CD14-positive monocyte (primary cell): ENCODE measurements around the gene RPL11. TPM values are rescaled to one million over a fixed set of nuclear protein-coding genes. Genes with fewer than 3 reads are reported as not detected.
"Not testable (repeated sequence)": the region's sequence is repeated elsewhere in the genome, so short reads cannot be mapped to it uniquely, and the experiment has no call there.

Source experiments
- DNase-seq, 3 donors: peaks; one replicate each; pipeline ENCODE4 v3.0.0-alpha.2; 2011 to 2022
- H2AFZ ChIP-seq: 2 replicates; pipeline ENCODE4 v1.6.0; 2012; ENCODE audit warnings: mild to moderate bottlenecking, low read depth, low read length, inconsistent platforms; ENCODE audit not compliant: insufficient read depth, poor library complexity, severe bottlenecking
- H3K27ac ChIP-seq, 2 donors: 1 replicate in 1 of 2; 2 replicates in 1 of 2; pipeline ENCODE4 v1.5.1; 2012 to 2013; ENCODE audit warnings: low read length in 2 of 2, control low read depth in 1 of 2, inconsistent platforms in 1 of 2, low read depth in 1 of 2, mild to moderate bottlenecking in 1 of 2
- H3K27me3 ChIP-seq, 2 donors: one replicate each; pipeline versions ENCODE4 v1.6.0 to v1.6.1; 2011 to 2013; ENCODE audit warnings: low read length in 2 of 2; ENCODE audit not compliant: control insufficient read depth in 2 of 2, insufficient read depth in 2 of 2
- H3K36me3 ChIP-seq, 2 donors: replicated peaks in 1 of 2; 1 replicate in 1 of 2; 2 replicates in 1 of 2; pipeline versions ENCODE4 v1.5.1 to v1.6.1; 2012 to 2013; ENCODE audit warnings: low read length in 2 of 2, control low read depth in 1 of 2, inconsistent platforms in 1 of 2, mild to moderate bottlenecking in 1 of 2; ENCODE audit not compliant: insufficient read depth in 2 of 2, control insufficient read depth in 1 of 2
- H3K4me1 ChIP-seq, 2 donors: 1 replicate in 1 of 2; 2 replicates in 1 of 2; pipeline versions ENCODE4 v1.5.1 to v1.6.1; 2012 to 2013; ENCODE audit warnings: low read length in 2 of 2, control low read depth in 1 of 2, inconsistent platforms in 1 of 2, mild to moderate bottlenecking in 1 of 2, moderate library complexity in 1 of 2; ENCODE audit not compliant: insufficient read depth in 2 of 2, control insufficient read depth in 1 of 2
- H3K4me2 ChIP-seq: replicated peaks from 2 replicates; pipeline ENCODE3; 2012; ENCODE audit warnings: low read length, moderate library complexity, mild to moderate bottlenecking; ENCODE audit not compliant: poor library complexity, severe bottlenecking; ENCODE audit errors: extremely low read depth
- H3K4me3 ChIP-seq, 3 experiments: fragments of 200-600 bp in 1 of 3; sonication (generic) in 1 of 3; replicated peaks in 1 of 3; 1 replicate in 2 of 3; 2 replicates in 1 of 3; pipeline ENCODE4 v1.5.1; 2011 to 2013; ENCODE audit warnings: low read length in 3 of 3, mild to moderate bottlenecking in 3 of 3, control low read depth in 2 of 3, low read depth in 2 of 3, inconsistent platforms in 1 of 3, moderate library complexity in 1 of 3
- H3K79me2 ChIP-seq: 2 replicates; pipeline ENCODE4 v1.6.0; 2012; ENCODE audit warnings: mild to moderate bottlenecking, control low read depth, inconsistent platforms, low read length, moderate library complexity; ENCODE audit not compliant: insufficient read depth
- H3K9ac ChIP-seq: 2 replicates; pipeline ENCODE4 v1.6.0; 2017; ENCODE audit warnings: low read length, mild to moderate bottlenecking; ENCODE audit not compliant: insufficient read depth, poor library complexity, severe bottlenecking
- H3K9me3 ChIP-seq, 2 donors: replicated peaks in 1 of 2; 1 replicate in 1 of 2; 2 replicates in 1 of 2; pipeline versions ENCODE4 v1.5.1 to v1.6.1; 2012 to 2013; ENCODE audit warnings: low read length in 2 of 2, control low read depth in 1 of 2; ENCODE audit not compliant: control insufficient read depth in 1 of 2, insufficient read depth in 1 of 2
- H4K20me1 ChIP-seq: 2 replicates; pipeline ENCODE4 v1.6.0; 2012; ENCODE audit warnings: mild to moderate bottlenecking, low read length, control low read depth, moderate library complexity; ENCODE audit not compliant: insufficient read depth
- H3K27ac Mint-ChIP-seq, 7 donors: one replicate each; pipeline ENCODE4 v1.8.0; 2020; ENCODE audit warnings: mild to moderate bottlenecking in 7 of 7, mixed read lengths in 7 of 7, moderate library complexity in 6 of 7, inconsistent platforms in 2 of 7
- H3K27me3 Mint-ChIP-seq, 3 donors: one replicate each; pipeline ENCODE4 v1.8.0; 2021 to 2022; ENCODE audit warnings: low read depth in 3 of 3, mild to moderate bottlenecking in 3 of 3, mixed read lengths in 3 of 3, moderate library complexity in 3 of 3, inconsistent platforms in 1 of 3
- H3K36me3 Mint-ChIP-seq, 2 donors: one replicate each; pipeline ENCODE4 v1.8.0; 2020; ENCODE audit warnings: mixed read lengths in 2 of 2, inconsistent platforms in 1 of 2, mild to moderate bottlenecking in 1 of 2
- H3K4me1 Mint-ChIP-seq: one replicate; pipeline ENCODE4 v1.8.0; 2020; ENCODE audit warnings: mild to moderate bottlenecking, mixed read lengths
- H3K4me3 Mint-ChIP-seq, 2 donors: one replicate each; pipeline ENCODE4 v1.8.0; 2020; ENCODE audit warnings: mild to moderate bottlenecking in 2 of 2, mixed read lengths in 2 of 2, moderate library complexity in 1 of 2
- H3K9me3 Mint-ChIP-seq, 7 donors: one replicate each; pipeline ENCODE4 v1.8.0; 2020 to 2022; ENCODE audit warnings: mixed read lengths in 7 of 7, mild to moderate bottlenecking in 6 of 7, moderate library complexity in 6 of 7, inconsistent platforms in 2 of 7
- WGBS: methylation state at CpG from one replicate; pipeline ENCODE4 v1.1.5; 2013; ENCODE audit warnings: missing lambda C conversion rate; ENCODE audit not compliant: insufficient coverage; 5-methylcytosine and 5-hydroxymethylcytosine counted together
- intact Hi-C, 2 donors: fragments of 100-400 bp; cut with micrococcal nuclease; formaldehyde crosslinking; loops; one replicate each; pipeline versions ENCODE4 v1.15.0 to v1.15.1; 2023
- polyA plus RNA-seq, 3 donors: library from polyadenylated mRNA; depleted of rRNA in 1 of 3; unstranded in 2 of 3; stranded (reverse) in 1 of 3; fragments of 300-500 nt in 2 of 3; fragments of >200 nt in 1 of 3; fragmentation: Illumina TruSeq in 2 of 3; gene quantifications; 1 replicate in 2 of 3; 2 replicates in 1 of 3; pipeline ENCODE4 v1.2.3, GENCODE V29; 2012 to 2021
- TF ChIP-seq, protein P1 (sequence below): fragments of 200-600 bp; IDR thresholded peaks from one replicate; pipeline ENCODE4 v1.8.0; 2022; ENCODE audit warnings: antibody characterized with exemption, mild to moderate bottlenecking

The RPL11 gene
- polyA plus RNA-seq, 3 donors = 542 to 923 (median 552) TPM

DNA sequence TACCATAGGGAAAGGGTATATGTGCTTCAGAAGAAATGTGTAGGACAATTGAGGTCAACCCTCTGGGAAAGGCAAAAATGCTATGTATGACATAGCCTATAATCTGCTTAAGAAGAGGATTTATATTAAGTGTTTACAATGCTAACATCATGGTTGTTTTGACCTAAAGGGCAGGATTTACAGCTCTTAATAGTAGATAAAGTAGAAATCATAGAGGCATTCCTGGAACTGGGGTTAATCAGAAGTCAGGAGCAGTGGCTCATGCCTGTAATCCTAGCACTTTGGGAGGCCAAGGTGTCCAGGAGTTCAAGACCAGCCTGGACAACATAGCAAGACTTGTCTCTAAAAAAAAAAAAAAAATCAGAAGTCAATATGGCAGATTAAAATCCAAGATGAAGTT lies 8.7 kb upstream of the RPL11 start:
- Histone ChIP-seq H3K27me3 (no peaks in the 10 kb centered on the region), H3K36me3 (no peaks in the 10 kb centered on the region), H3K9ac (no peak overlapping the region), H2AFZ (no peak overlapping the region), H4K20me1 (no peaks in the 10 kb centered on the region), H3K27ac (no peak overlapping the region), H3K4me1 (no peaks in the 10 kb centered on the region), H3K79me2 (no peaks in the 10 kb centered on the region), H3K4me3 (no peak overlapping the region), H3K9me3 (no peaks in the 10 kb centered on the region), H3K4me2 (no peak overlapping the region)
- H3K27me3 Mint-ChIP-seq = peaks cover 20 to 38% (median 26%) of the 10 kb centered on the region in 3 donors
- H3K9me3 Mint-ChIP-seq = peaks cover under 1 to 8% (median under 1%) of the 10 kb centered on the region in 7 donors
- DNase-seq = no peak
- no peak overlapping the region for H3K27ac Mint-ChIP-seq
- no peak overlapping the region for H3K4me3 Mint-ChIP-seq
- intact Hi-C loops = no loop called here
- no peaks in the 10 kb centered on the region for H3K4me1 Mint-ChIP-seq
- TF ChIP-seq, protein P1, sequence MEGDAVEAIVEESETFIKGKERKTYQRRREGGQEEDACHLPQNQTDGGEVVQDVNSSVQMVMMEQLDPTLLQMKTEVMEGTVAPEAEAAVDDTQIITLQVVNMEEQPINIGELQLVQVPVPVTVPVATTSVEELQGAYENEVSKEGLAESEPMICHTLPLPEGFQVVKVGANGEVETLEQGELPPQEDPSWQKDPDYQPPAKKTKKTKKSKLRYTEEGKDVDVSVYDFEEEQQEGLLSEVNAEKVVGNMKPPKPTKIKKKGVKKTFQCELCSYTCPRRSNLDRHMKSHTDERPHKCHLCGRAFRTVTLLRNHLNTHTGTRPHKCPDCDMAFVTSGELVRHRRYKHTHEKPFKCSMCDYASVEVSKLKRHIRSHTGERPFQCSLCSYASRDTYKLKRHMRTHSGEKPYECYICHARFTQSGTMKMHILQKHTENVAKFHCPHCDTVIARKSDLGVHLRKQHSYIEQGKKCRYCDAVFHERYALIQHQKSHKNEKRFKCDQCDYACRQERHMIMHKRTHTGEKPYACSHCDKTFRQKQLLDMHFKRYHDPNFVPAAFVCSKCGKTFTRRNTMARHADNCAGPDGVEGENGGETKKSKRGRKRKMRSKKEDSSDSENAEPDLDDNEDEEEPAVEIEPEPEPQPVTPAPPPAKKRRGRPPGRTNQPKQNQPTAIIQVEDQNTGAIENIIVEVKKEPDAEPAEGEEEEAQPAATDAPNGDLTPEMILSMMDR = no peak
- no peaks in the 10 kb centered on the region for H3K36me3 Mint-ChIP-seq

DNA sequence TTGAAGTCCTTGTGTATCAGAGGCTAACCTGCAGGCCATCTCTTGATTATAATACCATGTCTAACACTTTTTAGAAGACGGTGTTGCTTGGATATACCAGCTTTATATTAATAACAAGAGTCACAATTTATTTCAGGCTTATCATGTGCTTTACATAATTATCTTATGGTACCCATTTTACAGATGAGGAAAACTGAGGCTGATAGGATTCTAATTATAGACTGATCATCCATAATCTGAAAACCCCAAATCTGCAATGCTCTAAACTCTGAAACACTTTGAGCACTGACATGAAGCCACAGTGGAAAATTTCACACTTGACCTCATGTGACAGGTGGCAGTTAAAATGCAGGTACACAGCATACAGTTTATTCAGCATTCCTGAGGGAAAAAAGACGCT lies 7.2 kb upstream of the RPL11 start:
- no peaks in the 10 kb centered on the region for H3K79me2 ChIP-seq
- H3K4me2 ChIP-seq = no peak overlapping the region
- Mint-ChIP-seq H3K27ac (no peak overlapping the region), H3K36me3 (no peaks in the 10 kb centered on the region), H3K4me3 (no peak overlapping the region), H3K27me3 (peaks cover 16 to 34% (median 24%) of the 10 kb centered on the region in 3 donors), H3K9me3 (peaks cover 5 to 15% (median 7%) of the 10 kb centered on the region in 7 donors), H3K4me1 (no peaks in the 10 kb centered on the region)
- WGBS = no CpG with 5 or more reads among the region's 2 CpGs
- H3K27ac ChIP-seq = no peak overlapping the region
- H3K9me3 ChIP-seq = no peaks in the 10 kb centered on the region
- H4K20me1 ChIP-seq = no peaks in the 10 kb centered on the region
- H2AFZ ChIP-seq = no peak overlapping the region
- no peaks in the 10 kb centered on the region for H3K27me3 ChIP-seq
- H3K4me1 ChIP-seq = no peaks in the 10 kb centered on the region
- H3K4me3 ChIP-seq = no peak overlapping the region
- no peak for DNase-seq
- H3K9ac ChIP-seq = no peak overlapping the region
- no peaks in the 10 kb centered on the region for H3K36me3 ChIP-seq
- intact Hi-C loops = no loop called here
- TF ChIP-seq, protein P1 = no peak

DNA sequence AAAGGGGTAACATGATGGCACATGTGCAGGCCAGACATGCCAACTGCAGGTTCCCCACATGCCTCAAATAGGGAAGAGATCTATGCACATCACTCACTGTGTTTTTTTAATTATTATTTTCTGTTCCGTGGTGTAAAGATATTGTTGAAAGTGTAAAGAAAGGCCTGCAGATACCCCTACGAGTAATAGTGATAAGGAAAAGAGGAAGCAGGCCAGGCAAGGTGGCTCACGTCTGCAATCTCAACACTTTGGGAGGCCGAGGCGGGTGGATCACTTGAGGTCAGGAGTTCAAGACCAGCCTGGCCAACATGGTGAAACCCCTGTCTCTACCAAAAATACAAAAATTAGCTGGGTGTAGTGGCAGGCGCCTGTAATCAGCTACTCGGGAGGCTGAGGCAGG lies 6.4 kb upstream of the RPL11 start:
- Mint-ChIP-seq H3K27ac (peak overlapping the region in 1 of 7 donors; percentile 15), H3K27me3 (peaks cover 13 to 34% (median 24%) of the 10 kb centered on the region in 3 donors), H3K9me3 (peaks cover 5 to 15% (median 7%) of the 10 kb centered on the region in 7 donors), H3K4me3 (peak overlapping the region in 1 of 2 donors; percentile 39)
- H3K9me3 ChIP-seq, H3K9ac ChIP-seq, DNase-seq, H3K4me2 ChIP-seq, H2AFZ ChIP-seq, H4K20me1 ChIP-seq, H3K27me3 ChIP-seq, H3K79me2 ChIP-seq, H3K4me1 Mint-ChIP-seq, H3K36me3 ChIP-seq, intact Hi-C loops, H3K27ac ChIP-seq, H3K4me3 ChIP-seq, H3K36me3 Mint-ChIP-seq, H3K4me1 ChIP-seq: not testable (repeated sequence)
- 75% methylated on average over 2 of the region's 7 CpGs for WGBS
